NB4 (cell line): ENCODE results near the gene TLE2.

Experiments
- DNase-seq: peaks from one replicate; pipeline ENCODE4 v3.0.0; 2010; ENCODE audit warnings: low read depth
- H3K4me3 ChIP-seq: one replicate; pipeline ENCODE4 v1.5.1; 2011; ENCODE audit warnings: mild to moderate bottlenecking, low read depth, low read length, moderate library complexity
- MYC ChIP-seq: IDR thresholded peaks from 2 replicates; pipeline ENCODE4 v1.6.1; 2011; ENCODE audit warnings: low read depth, low read length
- POLR2A ChIP-seq: IDR thresholded peaks from 2 replicates; pipeline ENCODE4 v1.6.1; 2011; ENCODE audit warnings: mild to moderate bottlenecking; ENCODE audit not compliant: insufficient read length; ENCODE audit errors: extremely low read depth
- TF ChIP-seq, protein P1 (sequence below): IDR thresholded peaks from one replicate; pipeline ENCODE4 v1.5.1; 2012; ENCODE audit warnings: low read depth, low read length
- TF ChIP-seq, protein P2 (sequence below): IDR thresholded peaks from 2 replicates; pipeline ENCODE4 v1.6.1; 2011; ENCODE audit warnings: low read depth, low read length

TLE2 gene

DNA sequence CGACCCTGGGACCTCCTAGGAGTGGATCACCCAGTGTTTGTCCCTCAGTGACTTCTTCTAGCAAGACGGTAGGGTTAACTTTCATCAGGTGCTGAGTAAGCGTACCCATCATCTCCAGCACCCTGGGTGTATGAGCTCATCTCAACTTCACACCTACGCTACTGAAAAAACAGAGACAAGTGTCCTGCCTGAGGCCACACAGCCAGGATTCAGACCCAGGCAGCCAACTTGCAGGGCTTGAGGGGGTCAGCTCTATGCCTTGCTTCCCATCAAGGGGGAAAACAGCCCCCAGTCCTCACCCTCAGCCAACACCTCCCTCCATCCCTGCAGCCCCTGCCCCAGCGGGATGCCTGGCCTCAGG lies 4.6 kb downstream of the TLE2 start:
- no peak for DNase-seq
- TF ChIP-seq MYC = no peak
- TF ChIP-seq POLR2A = no peak
- TF ChIP-seq, protein P1, sequence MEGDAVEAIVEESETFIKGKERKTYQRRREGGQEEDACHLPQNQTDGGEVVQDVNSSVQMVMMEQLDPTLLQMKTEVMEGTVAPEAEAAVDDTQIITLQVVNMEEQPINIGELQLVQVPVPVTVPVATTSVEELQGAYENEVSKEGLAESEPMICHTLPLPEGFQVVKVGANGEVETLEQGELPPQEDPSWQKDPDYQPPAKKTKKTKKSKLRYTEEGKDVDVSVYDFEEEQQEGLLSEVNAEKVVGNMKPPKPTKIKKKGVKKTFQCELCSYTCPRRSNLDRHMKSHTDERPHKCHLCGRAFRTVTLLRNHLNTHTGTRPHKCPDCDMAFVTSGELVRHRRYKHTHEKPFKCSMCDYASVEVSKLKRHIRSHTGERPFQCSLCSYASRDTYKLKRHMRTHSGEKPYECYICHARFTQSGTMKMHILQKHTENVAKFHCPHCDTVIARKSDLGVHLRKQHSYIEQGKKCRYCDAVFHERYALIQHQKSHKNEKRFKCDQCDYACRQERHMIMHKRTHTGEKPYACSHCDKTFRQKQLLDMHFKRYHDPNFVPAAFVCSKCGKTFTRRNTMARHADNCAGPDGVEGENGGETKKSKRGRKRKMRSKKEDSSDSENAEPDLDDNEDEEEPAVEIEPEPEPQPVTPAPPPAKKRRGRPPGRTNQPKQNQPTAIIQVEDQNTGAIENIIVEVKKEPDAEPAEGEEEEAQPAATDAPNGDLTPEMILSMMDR = no peak
- TF ChIP-seq, protein P2, sequence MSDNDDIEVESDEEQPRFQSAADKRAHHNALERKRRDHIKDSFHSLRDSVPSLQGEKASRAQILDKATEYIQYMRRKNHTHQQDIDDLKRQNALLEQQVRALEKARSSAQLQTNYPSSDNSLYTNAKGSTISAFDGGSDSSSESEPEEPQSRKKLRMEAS = no peak
- H3K4me3 ChIP-seq = no peak overlapping the region

DNA sequence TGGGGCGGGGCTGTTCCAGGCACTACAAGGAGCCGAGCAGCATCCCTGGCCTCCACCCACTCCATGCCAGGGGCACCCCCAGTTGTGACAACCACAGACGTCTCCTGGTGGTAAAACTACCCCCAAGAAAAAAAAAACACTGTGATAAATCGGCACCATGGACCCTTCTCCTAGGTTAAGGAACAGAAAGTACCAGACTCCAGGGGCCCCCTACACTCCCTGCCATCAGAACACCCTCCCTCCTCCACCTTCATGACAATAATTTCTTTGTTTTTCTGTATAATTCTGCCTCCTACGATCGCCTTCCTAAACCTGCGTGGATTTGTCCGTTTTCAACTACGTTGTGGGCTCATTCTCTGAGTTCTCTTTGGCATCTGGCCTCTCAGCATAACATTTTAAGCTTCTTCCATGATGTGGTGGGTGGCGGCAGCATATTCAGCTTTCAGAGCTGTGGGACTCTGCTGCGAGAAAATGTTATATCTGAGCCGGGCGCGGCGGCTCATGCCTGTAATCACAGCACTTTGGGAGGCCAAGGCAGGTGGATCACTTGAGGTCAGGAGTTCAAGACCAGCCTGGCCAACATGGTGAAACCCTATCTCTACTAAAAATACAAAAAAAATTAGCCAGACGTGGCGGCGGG lies 8.6 kb downstream of the TLE2 start:
- no peak overlapping the region for H3K4me3 ChIP-seq
- TF ChIP-seq, protein P1 = no peak
- TF ChIP-seq, protein P2 = no peak
- no peak for TF ChIP-seq MYC
- TF ChIP-seq POLR2A = no peak
- DNase-seq = no peak

DNA sequence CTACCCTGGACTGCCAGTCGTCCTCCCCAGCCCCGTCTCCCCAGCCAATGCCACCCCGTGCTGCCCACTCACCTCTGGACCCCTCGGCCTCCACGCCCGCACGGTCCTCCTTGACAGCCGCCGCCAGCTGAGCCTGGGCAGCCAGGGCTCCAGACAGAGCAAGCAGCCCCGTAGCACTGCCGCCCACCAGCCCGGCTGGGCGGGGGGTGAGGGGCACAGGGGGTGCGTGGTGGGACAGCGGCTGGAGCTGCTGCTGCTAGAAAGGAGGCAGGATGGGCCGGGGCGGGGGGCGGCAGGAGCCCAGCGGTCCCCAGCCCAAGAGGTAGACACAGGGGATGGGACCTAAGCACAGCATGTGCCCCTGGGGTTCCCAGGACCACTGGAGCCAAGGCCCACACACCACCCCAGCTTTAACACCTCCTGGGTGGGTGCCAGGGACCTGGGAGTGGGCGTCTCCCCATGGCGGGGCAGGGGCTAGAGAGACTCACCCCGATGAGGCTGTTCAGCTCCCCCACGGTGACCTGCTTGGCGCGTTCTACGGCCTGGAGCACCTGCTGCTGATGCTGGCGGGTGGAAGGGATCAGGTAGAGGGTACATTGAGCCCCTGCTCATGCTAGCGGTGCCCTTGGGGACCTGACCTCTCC lies 9.7 kb downstream of the TLE2 start:
- no peak overlapping the region for H3K4me3 ChIP-seq
- DNase-seq = no peak
- TF ChIP-seq, protein P2 = no peak
- TF ChIP-seq, protein P1 = no peak
- no peak for TF ChIP-seq MYC
- no peak for TF ChIP-seq POLR2A

DNA sequence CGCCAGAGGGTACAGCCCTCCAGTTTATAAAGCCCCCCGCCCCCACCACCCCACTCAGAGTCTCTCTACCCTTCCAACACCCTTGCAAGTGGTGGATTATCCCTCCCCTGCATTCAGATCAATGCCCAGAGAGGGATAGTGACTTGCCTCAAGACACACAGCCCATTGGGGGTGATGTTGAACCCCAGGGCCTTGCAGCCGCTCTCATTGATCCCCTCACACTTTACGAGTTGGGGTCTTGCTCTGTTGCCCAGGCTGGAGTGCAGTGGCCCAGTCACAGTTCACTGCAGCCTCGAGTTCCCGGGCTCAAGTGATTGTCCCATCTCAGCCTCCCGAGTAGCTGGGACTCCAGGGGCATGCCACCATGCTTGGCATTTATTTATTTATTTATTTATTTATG lies 11.2 kb downstream of the TLE2 start:
- no peak overlapping the region for H3K4me3 ChIP-seq

DNA sequence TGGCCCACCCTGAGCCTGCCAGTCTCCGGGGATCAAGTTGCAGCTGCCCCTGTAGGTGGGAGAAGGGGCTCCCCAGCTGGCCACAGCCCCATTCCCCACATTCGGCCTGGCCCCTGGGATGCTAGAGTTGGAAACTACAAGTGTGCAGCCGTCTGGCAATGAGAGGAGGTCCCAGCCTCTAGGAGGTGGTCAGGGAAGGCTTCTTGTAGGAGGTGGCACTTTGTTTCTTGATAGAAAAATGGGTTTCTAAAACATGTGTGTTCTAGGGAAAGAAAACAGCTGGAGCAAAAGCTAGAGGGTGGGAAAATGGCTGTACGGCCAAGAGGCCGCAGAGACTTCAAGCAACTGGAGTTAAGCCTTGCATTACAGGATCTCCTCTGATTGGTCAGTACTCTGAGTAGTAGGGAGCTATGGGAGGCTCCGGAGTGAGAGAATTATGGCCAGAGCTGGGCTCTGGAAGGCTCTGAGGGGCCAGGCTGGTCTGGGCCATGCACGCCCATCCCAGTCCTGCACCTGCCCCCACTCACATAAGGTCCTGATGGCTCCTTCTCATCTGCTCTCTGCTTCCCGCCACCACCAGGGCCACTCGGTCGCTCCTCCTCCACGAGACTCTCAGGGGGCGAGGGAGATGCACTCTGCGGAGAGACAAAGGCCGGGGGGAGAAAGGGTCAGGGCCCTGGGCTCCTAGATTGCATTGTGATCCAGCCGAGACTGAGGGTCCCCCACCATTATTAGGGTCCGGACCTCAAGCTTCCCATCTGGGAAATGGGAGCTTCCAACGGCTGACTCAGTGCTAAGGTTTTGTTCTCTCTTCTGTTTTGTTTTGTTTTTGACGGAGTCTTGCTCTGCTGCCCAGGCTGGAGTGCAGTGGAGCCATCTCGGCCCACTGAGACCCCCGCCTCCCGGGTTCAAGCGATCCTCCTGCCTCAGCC lies 13.7 kb downstream of the TLE2 start:
- H3K4me3 ChIP-seq = no peak overlapping the region
- no peak for TF ChIP-seq POLR2A
- TF ChIP-seq MYC = no peak
- TF ChIP-seq, protein P2 = no peak
- TF ChIP-seq, protein P1 = no peak
- no peak for DNase-seq

More for the DNA sequence above, 11.2 kb downstream of the TLE2 start:
- no peak for DNase-seq
- TF ChIP-seq POLR2A = no peak
- TF ChIP-seq, protein P1 = no peak
- TF ChIP-seq MYC = no peak
- TF ChIP-seq, protein P2 = no peak
